GM12873 (cell line): ENCODE results near the gene DISP2.
A peak's percentile ranks its signal among the peaks of the same experiment; 100 is the strongest.

Experiments used
- CTCF ChIP-seq: IDR thresholded peaks from 2 replicates; pipeline ENCODE4 v1.5.1; 2012; ENCODE audit warnings: low read depth, mild to moderate bottlenecking, moderate library complexity, low read length, control low read depth; ENCODE audit not compliant: insufficient read depth; ENCODE audit errors: missing control alignments

DISP2 gene

GRCh38 chr15:40334941-40335795, 22.9 kb upstream of the DISP2 start:
- no peak for TF ChIP-seq CTCF

GRCh38 chr15:40335938-40336743, 21.9 kb upstream of the DISP2 start:
- no peak for TF ChIP-seq CTCF

GRCh38 chr15:40336744-40337122, 21.3 kb upstream of the DISP2 start:
- TF ChIP-seq CTCF, result peak; percentile 56

GRCh38 chr15:40337597-40337996, 20.4 kb upstream of the DISP2 start:
- TF ChIP-seq CTCF, result no peak

GRCh38 chr15:40338041-40338657, 19.9 kb upstream of the DISP2 start:
- peak; percentile 97 for TF ChIP-seq CTCF

GRCh38 chr15:40338921-40339620, 18.9 kb upstream of the DISP2 start:
- no peak for TF ChIP-seq CTCF
